Tibial nerve (tissue), 4 donors: ENCODE results near the gene NRG4.

Experiments
- CTCF ChIP-seq, 5 experiments: fragments of 200-600 bp in 3 of 5; fragments of 450-650 bp in 2 of 5; sonication (generic) in 3 of 5; IDR thresholded peaks; one replicate each; pipeline ENCODE4 v1.5.1; 2016 to 2019; ENCODE audit warnings: antibody characterized with exemption in 5 of 5, mild to moderate bottlenecking in 3 of 5, moderate library complexity in 2 of 5
- EP300 ChIP-seq, 2 donors: sonication (generic); formaldehyde crosslinking; IDR thresholded peaks; one replicate each; pipeline ENCODE4 v1.6.1; 2017; ENCODE audit warnings: antibody characterized with exemption in 2 of 2, mild to moderate bottlenecking in 1 of 2
- POLR2A ChIP-seq, 2 donors: fragments of 450-650 bp; IDR thresholded peaks; one replicate each; pipeline ENCODE4 v1.6.1; 2017; ENCODE audit warnings: antibody characterized with exemption in 2 of 2, mild to moderate bottlenecking in 2 of 2, moderate library complexity in 2 of 2

DNA sequence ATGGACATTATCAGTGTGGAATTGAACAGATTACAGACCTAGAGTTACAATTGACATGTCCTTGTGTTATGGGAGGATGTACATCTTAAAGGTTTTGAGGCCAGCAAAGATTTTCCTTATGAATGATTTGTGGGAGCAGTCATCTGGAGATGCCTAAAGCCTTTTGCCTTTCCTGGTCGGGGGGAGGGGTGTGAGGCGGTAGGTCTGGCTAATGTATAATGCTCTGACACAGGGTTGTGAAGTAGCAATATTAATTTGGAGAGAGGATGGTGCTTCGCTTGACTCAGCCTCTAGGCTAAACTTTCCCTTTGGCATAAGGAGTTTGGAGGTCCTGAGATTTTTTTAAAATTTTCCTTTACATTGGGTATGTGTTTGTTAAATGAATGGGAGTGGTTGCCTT, 85.3 kb downstream of the NRG4 start:
- TF ChIP-seq CTCF (IDR thresholded peaks at IDR 0.05) (no peak), EP300 (IDR thresholded peaks at IDR 0.05) (no peak), POLR2A (IDR thresholded peaks at IDR 0.05) (no peak)
